ENCODE measurements around the gene MPO. TPM values are rescaled to one million over a fixed set of nuclear protein-coding genes. Genes with fewer than 3 reads are reported as not detected.
A peak's percentile ranks its signal among the peaks of the same experiment; 100 is the strongest.

MPO gene
- total RNA-seq, 6 experiments from 2014 or later = 0.26 to 4.2 (median 1.9) TPM; not detected in 2

- Histone ChIP-seq H3K36me3 (no peaks in the 10 kb centered on the region), H3K27me3 (no peaks in the 10 kb centered on the region), H3K4me1 (peaks cover 0 to 5% (median 1%) of the 10 kb centered on the region in 4 donors), H3K4me3 (peak overlapping the region; percentile 26 to 32 (median 30)), H3K27ac (no peak overlapping the region), H3K9me3 (no peaks in the 10 kb centered on the region)
- DNase-seq (peak; percentile 65 to 74 (median 73)), ATAC-seq (peak; percentile 89 to 96 (median 93))
- intact Hi-C loops (cut with DNase I) = no loop called here
- peak; percentile 67 to 95 (median 94) for TF ChIP-seq CTCF (IDR thresholded peaks at IDR 0.05)
- no peak for TF ChIP-seq POLR2A (IDR thresholded peaks at IDR 0.05)
- 15% methylated on average over 16 of the region's 57 CpGs for WGBS (ENCODE audit: insufficient coverage, low coverage, low lambda C conversion rate, missing lambda C conversion rate)
These were observed 31.2 kb downstream of the MPO start for GRCh38 chr17:58249270-58250133.

GRCh38 chr17:58248955-58249269, 31.8 kb downstream of the MPO start:
- 0% methylated on average over 1 of the region's 10 CpGs for WGBS (ENCODE audit: insufficient coverage, low coverage, low lambda C conversion rate, missing lambda C conversion rate)
- Histone ChIP-seq H3K4me1 (peaks cover 0 to 5% (median 1%) of the 10 kb centered on the region in 4 donors), H3K27me3 (no peaks in the 10 kb centered on the region), H3K27ac (no peak overlapping the region), H3K36me3 (no peaks in the 10 kb centered on the region), H3K9me3 (no peaks in the 10 kb centered on the region), H3K4me3 (no peak overlapping the region)
- DNase-seq (no peak), ATAC-seq (no peak)
- intact Hi-C loops (cut with DNase I) = no loop called here
- TF ChIP-seq POLR2A (IDR thresholded peaks at IDR 0.05) = no peak
- no peak for TF ChIP-seq CTCF (IDR thresholded peaks at IDR 0.05)

- no peak overlapping the region for H3K4me3 ChIP-seq
- WGBS (ENCODE audit: insufficient coverage, low coverage, low lambda C conversion rate, missing lambda C conversion rate) = 24% methylated on average over 3 of the region's 10 CpGs
- H3K36me3 ChIP-seq = no peaks in the 10 kb centered on the region
- H3K27me3 ChIP-seq = no peaks in the 10 kb centered on the region
- no peak for DNase-seq
- H3K4me1 ChIP-seq = peaks cover 0 to 5% (median 1%) of the 10 kb centered on the region in 4 donors
- no peaks in the 10 kb centered on the region for H3K9me3 ChIP-seq
- no peak overlapping the region for H3K27ac ChIP-seq
- intact Hi-C loops (cut with DNase I) = no loop called here
- TF ChIP-seq CTCF (IDR thresholded peaks at IDR 0.05) (no peak), POLR2A (IDR thresholded peaks at IDR 0.05) (no peak)
- no peak for ATAC-seq
These were observed 33.0 kb downstream of the MPO start for GRCh38 chr17:58247511-58248363.

GRCh38 chr17:58246781-58247180, 34.0 kb downstream of the MPO start:
- H3K27me3 ChIP-seq = no peaks in the 10 kb centered on the region
- no peaks in the 10 kb centered on the region for H3K9me3 ChIP-seq
- H3K4me3 ChIP-seq = no peak overlapping the region
- WGBS (ENCODE audit: insufficient coverage, low coverage, low lambda C conversion rate, missing lambda C conversion rate) = 67% methylated on average over 1 of the region's 1 CpG
- intact Hi-C loops (cut with DNase I) = no loop called here
- H3K27ac ChIP-seq = no peak overlapping the region
- no peaks in the 10 kb centered on the region for H3K36me3 ChIP-seq
- DNase-seq (no peak), ATAC-seq (no peak)
- peaks cover 0 to 5% (median 1%) of the 10 kb centered on the region in 4 donors for H3K4me1 ChIP-seq
- TF ChIP-seq CTCF (IDR thresholded peaks at IDR 0.05) = no peak
- no peak for TF ChIP-seq POLR2A (IDR thresholded peaks at IDR 0.05)
